RWPE2 (cell line): ENCODE measurements around the gene NR6A1.

ENCODE experiments used
- ATAC-seq: fragments of 200-7000 bp; cut with Tn5 transposase; 3 replicates; pipeline ENCODE4 v1.9.1; 2021; ENCODE audit warnings: low read depth
- DNase-seq: peaks from one replicate; pipeline ENCODE4 v3.0.0-alpha.2; 2020; ENCODE audit warnings: low spot score
- H3K27ac ChIP-seq: fragments of 450-650 bp; 2 replicates; pipeline ENCODE4 v1.5.1; 2017; ENCODE audit warnings: mild to moderate bottlenecking; ENCODE audit not compliant: poor library complexity, severe bottlenecking
- H3K27me3 ChIP-seq: fragments of 250-450 bp; sonication (Bioruptor Pico); 2 replicates; pipeline ENCODE4 v1.5.1; 2021; ENCODE audit warnings: mild to moderate bottlenecking, moderate library complexity; ENCODE audit not compliant: insufficient read depth, poor library complexity, severe bottlenecking
- H3K36me3 ChIP-seq: fragments of 250-450 bp; sonication (Bioruptor Pico); 2 replicates; pipeline ENCODE4 v1.5.1; 2020; ENCODE audit warnings: low read depth, mild to moderate bottlenecking, moderate library complexity
- H3K4me1 ChIP-seq: fragments of 250-450 bp; sonication (Bioruptor Pico); 2 replicates; pipeline ENCODE4 v1.5.1; 2021; ENCODE audit warnings: mild to moderate bottlenecking, moderate library complexity; ENCODE audit not compliant: insufficient read depth, poor library complexity, severe bottlenecking
- H3K4me3 ChIP-seq: fragments of 250-450 bp; sonication (Bioruptor Pico); 2 replicates; pipeline ENCODE4 v1.5.1; 2021; ENCODE audit warnings: mild to moderate bottlenecking, moderate library complexity; ENCODE audit not compliant: severe bottlenecking
- H3K9me3 ChIP-seq: fragments of 250-450 bp; sonication (Bioruptor Pico); 2 replicates; pipeline ENCODE4 v1.5.1; 2021; ENCODE audit warnings: mild to moderate bottlenecking, moderate library complexity; ENCODE audit not compliant: severe bottlenecking
- CTCF ChIP-seq: fragments of 450-650 bp; IDR thresholded peaks from one replicate; pipeline ENCODE4 v1.5.1; 2017; ENCODE audit warnings: mild to moderate bottlenecking, moderate library complexity; ENCODE audit not compliant: poor library complexity, severe bottlenecking

The NR6A1 gene

GRCh38 chr9:124726886-124727285 lies 44.2 kb downstream of the NR6A1 start:
- H3K27me3 ChIP-seq, result no peaks in the 10 kb centered on the region
- H3K9me3 ChIP-seq, result no peaks in the 10 kb centered on the region
- H3K4me3 ChIP-seq, result no peak overlapping the region
- H3K4me1 ChIP-seq, result no peaks in the 10 kb centered on the region
- H3K27ac ChIP-seq, result no peak overlapping the region
- peaks cover 9% of the 10 kb centered on the region; the same call in 1 of the 2 replicates for H3K36me3 ChIP-seq
- DNase-seq (no peak), ATAC-seq (no peak)
- no peak for TF ChIP-seq CTCF

- TF ChIP-seq CTCF, result no peak
- peaks cover 9% of the 10 kb centered on the region; the same call in 1 of the 2 replicates for H3K36me3 ChIP-seq
- H3K27me3 ChIP-seq, result no peaks in the 10 kb centered on the region
- H3K4me3 ChIP-seq, result no peak overlapping the region
- no peaks in the 10 kb centered on the region for H3K4me1 ChIP-seq
- no peaks in the 10 kb centered on the region for H3K9me3 ChIP-seq
- ATAC-seq (no peak), DNase-seq (no peak)
- no peak overlapping the region for H3K27ac ChIP-seq
Measured at GRCh38 chr9:124725068-124725452, 46.1 kb downstream of the NR6A1 start.

- Histone ChIP-seq H3K4me3 (no peak overlapping the region), H3K36me3 (peaks cover 9% of the 10 kb centered on the region; the same call in 1 of the 2 replicates), H3K27me3 (no peaks in the 10 kb centered on the region), H3K4me1 (no peaks in the 10 kb centered on the region), H3K27ac (no peak overlapping the region), H3K9me3 (no peaks in the 10 kb centered on the region)
- no peak for ATAC-seq
- no peak for TF ChIP-seq CTCF
- DNase-seq, result no peak
Measured at GRCh38 chr9:124724415-124725067, 46.6 kb downstream of the NR6A1 start.

GRCh38 chr9:124723352-124723751 lies 47.8 kb downstream of the NR6A1 start:
- Histone ChIP-seq H3K9me3 (no peaks in the 10 kb centered on the region), H3K27ac (no peak overlapping the region), H3K4me3 (no peak overlapping the region), H3K27me3 (no peaks in the 10 kb centered on the region), H3K36me3 (peaks cover 9% of the 10 kb centered on the region; the same call in 1 of the 2 replicates), H3K4me1 (no peaks in the 10 kb centered on the region)
- no peak for TF ChIP-seq CTCF
- no peak for DNase-seq
- no peak for ATAC-seq
